ENCODE results near the gene IGFL1. TPM values are rescaled to one million over a fixed set of nuclear protein-coding genes. Genes with fewer than 3 reads are reported as not detected.
"Not testable (repeated sequence)": the region's sequence is repeated elsewhere in the genome, so short reads cannot be mapped to it uniquely, and the experiment has no call there.

The IGFL1 gene
- total RNA-seq, 2 experiments from 2014 or later = not detected

DNA sequence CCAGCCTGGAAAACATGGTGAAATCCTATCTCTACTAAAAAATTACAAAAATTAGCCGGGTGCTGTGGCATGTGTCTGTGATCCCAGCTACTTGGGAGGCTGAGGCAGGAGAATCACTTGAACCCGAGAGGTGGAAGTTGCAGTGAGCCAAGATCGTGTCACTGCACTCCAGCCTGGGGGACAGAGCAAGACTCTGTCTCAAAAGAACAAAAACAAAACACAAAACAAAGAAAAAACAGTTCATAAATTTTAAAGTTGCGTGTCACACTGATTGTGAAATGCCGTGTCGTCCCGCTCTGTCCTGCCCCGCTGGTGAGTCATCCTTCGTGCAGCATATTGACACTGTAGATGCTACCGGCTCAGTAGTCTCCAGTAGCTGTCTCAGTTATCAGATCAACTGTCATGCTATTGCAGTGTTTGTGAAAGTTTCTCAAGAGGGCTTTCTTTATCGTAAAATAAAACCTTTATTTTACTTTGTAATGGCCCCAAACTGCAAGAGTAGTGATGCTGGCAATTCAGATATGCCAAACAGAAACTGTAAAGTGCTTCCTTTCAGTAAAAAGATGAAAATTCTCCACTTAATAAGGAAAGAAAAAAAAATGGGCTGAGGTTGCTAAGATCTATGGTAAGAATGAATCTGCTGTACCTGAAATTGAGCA, 36.4 kb upstream of the IGFL1 start:
- DNase-seq (no peak), ATAC-seq (no peak)
- ChIA-PET CTCF (no interaction called here), POLR2A (no interaction called here)
- Mint-ChIP-seq H3K4me1 (ENCODE audit: low read depth) (no peaks in the 10 kb centered on the region), H3K27ac (no peak overlapping the region), H3K9me3 (ENCODE audit: insufficient read depth) (no peaks in the 10 kb centered on the region), H3K36me3 (ENCODE audit: low read depth) (no peaks in the 10 kb centered on the region), H3K27me3 (ENCODE audit: low read depth) (peaks cover 47% of the 10 kb centered on the region), H3K4me3 (no peak overlapping the region)

GRCh38 chr19:46193678-46194077, 35.9 kb upstream of the IGFL1 start:
- Mint-ChIP-seq H3K27me3 (ENCODE audit: low read depth) (peaks cover 43% of the 10 kb centered on the region), H3K36me3 (ENCODE audit: low read depth) (no peaks in the 10 kb centered on the region), H3K27ac (no peak overlapping the region), H3K9me3 (ENCODE audit: insufficient read depth) (no peaks in the 10 kb centered on the region), H3K4me1 (ENCODE audit: low read depth) (no peaks in the 10 kb centered on the region), H3K4me3 (no peak overlapping the region)
- ChIA-PET CTCF (interaction anchor here (1.6 kb wide), 1 partner anchor 115 kb away, joined by 4 read pairs; no protein-coding TSS in a partner anchor), POLR2A (no interaction called here)
- ATAC-seq (no peak), DNase-seq (no peak)

DNA sequence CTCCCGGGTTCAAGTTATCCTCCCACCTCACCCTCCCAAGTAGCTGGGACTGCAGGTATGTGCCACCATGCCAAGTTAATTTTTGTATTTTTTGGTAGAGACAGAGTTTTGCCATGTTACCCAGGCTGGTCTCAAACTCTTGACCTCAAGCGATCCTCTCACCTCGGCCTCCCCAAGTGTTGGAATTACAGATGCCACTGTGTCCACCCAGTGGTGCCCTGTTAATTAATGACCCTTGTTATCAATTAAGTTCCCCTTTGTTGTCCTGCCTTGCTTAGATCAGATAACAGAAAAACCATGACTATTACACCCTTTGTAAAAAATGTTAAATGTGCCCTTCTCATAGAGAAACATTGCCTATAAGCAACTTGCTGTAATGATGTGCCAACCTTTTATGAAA, 34.4 kb upstream of the IGFL1 start:
- Mint-ChIP-seq H3K9me3 (ENCODE audit: insufficient read depth) (no peaks in the 10 kb centered on the region), H3K27ac (no peak overlapping the region), H3K4me3 (no peak overlapping the region), H3K4me1 (ENCODE audit: low read depth) (no peaks in the 10 kb centered on the region), H3K27me3 (ENCODE audit: low read depth) (peaks cover 36% of the 10 kb centered on the region), H3K36me3 (ENCODE audit: low read depth) (no peaks in the 10 kb centered on the region)
- ATAC-seq (no peak), DNase-seq (no peak)
- CTCF ChIA-PET = interaction anchor here (1.6 kb wide), 1 partner anchor 117 kb away, joined by 4 read pairs; no protein-coding TSS in a partner anchor
- POLR2A ChIA-PET = no interaction called here

- H3K9me3 Mint-ChIP-seq (ENCODE audit: insufficient read depth); H3K4me3 Mint-ChIP-seq; H3K4me1 Mint-ChIP-seq (ENCODE audit: low read depth); CTCF ChIA-PET; DNase-seq; H3K27ac Mint-ChIP-seq; POLR2A ChIA-PET; ATAC-seq; H3K36me3 Mint-ChIP-seq (ENCODE audit: low read depth): not testable (repeated sequence)
- H3K27me3 Mint-ChIP-seq (ENCODE audit: low read depth) = peaks cover 33% of the 10 kb centered on the region
These were observed 33.6 kb upstream of the IGFL1 start for GRCh38 chr19:46195919-46196318.

GRCh38 chr19:46196410-46197124, 33.0 kb upstream of the IGFL1 start:
- H3K4me1 Mint-ChIP-seq (ENCODE audit: low read depth) = no peaks in the 10 kb centered on the region
- ATAC-seq = no peak
- DNase-seq = no peak
- H3K27ac Mint-ChIP-seq = no peak overlapping the region
- H3K4me3 Mint-ChIP-seq = no peak overlapping the region
- no peaks in the 10 kb centered on the region for H3K36me3 Mint-ChIP-seq (ENCODE audit: low read depth)
- ChIA-PET POLR2A (no interaction called here), CTCF (no interaction called here)
- no peaks in the 10 kb centered on the region for H3K9me3 Mint-ChIP-seq (ENCODE audit: insufficient read depth)
- peaks cover 31% of the 10 kb centered on the region for H3K27me3 Mint-ChIP-seq (ENCODE audit: low read depth)

DNA sequence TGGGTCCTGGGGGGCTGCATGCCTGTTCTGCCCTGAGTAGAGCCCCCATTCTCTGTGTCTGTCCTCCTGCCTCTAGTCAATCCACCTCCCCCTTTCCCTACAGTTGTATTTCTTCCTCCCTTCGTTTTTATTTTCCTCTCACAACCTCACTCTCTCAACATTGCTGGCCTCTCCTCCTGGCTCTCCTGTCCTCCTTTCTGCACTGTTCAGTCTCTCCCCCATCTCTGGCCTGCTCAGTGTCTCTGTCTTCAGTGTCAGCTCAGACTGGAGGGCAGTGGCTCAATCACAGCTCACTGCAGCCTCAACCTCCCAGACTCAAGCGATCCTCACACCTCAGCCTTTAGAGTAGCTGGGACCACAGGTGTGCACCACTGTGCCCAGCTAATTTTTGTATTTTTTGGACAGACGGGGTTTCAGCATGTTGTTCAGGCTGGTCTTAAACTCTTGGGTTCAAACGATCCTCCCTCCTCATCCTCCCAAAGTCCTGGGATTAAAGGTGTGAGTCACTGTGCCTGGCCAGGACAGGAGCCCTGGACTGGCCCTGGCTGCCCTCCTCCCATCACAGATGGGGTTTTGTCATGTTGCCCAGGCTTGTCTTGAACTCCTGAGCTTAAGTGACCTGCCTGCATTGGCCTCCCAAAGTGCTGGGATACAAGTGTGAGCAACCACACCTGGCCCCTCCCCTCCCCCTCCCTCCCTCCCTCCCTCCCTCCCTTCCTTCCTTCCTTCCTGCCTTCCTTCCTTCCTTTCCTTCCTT, 32.0 kb upstream of the IGFL1 start:
- ChIA-PET POLR2A (no interaction called here), CTCF (no interaction called here)
- peaks cover 37% of the 10 kb centered on the region for H3K27me3 Mint-ChIP-seq (ENCODE audit: low read depth)
- no peak overlapping the region for H3K4me3 Mint-ChIP-seq
- ATAC-seq (no peak), DNase-seq (no peak)
- H3K4me1 Mint-ChIP-seq (ENCODE audit: low read depth) = no peaks in the 10 kb centered on the region
- no peak overlapping the region for H3K27ac Mint-ChIP-seq
- no peaks in the 10 kb centered on the region for H3K9me3 Mint-ChIP-seq (ENCODE audit: insufficient read depth)
- no peaks in the 10 kb centered on the region for H3K36me3 Mint-ChIP-seq (ENCODE audit: low read depth)

- H3K4me1 Mint-ChIP-seq (ENCODE audit: low read depth) = no peaks in the 10 kb centered on the region
- peaks cover 39% of the 10 kb centered on the region for H3K27me3 Mint-ChIP-seq (ENCODE audit: low read depth)
- H3K4me3 Mint-ChIP-seq = no peak overlapping the region
- no peak overlapping the region for H3K27ac Mint-ChIP-seq
- H3K9me3 Mint-ChIP-seq (ENCODE audit: insufficient read depth) = no peaks in the 10 kb centered on the region
- no peaks in the 10 kb centered on the region for H3K36me3 Mint-ChIP-seq (ENCODE audit: low read depth)
- CTCF ChIA-PET = no interaction called here
- ATAC-seq (no peak), DNase-seq (no peak)
- POLR2A ChIA-PET = no interaction called here
These were observed 30.8 kb upstream of the IGFL1 start for GRCh38 chr19:46198756-46199155.

GRCh38 chr19:46201454-46202310, 27.9 kb upstream of the IGFL1 start:
- ChIA-PET CTCF (no interaction called here), POLR2A (no interaction called here)
- no peak overlapping the region for H3K27ac Mint-ChIP-seq
- H3K4me3 Mint-ChIP-seq = no peak overlapping the region
- DNase-seq = no peak
- no peaks in the 10 kb centered on the region for H3K9me3 Mint-ChIP-seq (ENCODE audit: insufficient read depth)
- H3K4me1 Mint-ChIP-seq (ENCODE audit: low read depth) = no peaks in the 10 kb centered on the region
- H3K36me3 Mint-ChIP-seq (ENCODE audit: low read depth) = no peaks in the 10 kb centered on the region
- no peak for ATAC-seq
- peaks cover 27% of the 10 kb centered on the region for H3K27me3 Mint-ChIP-seq (ENCODE audit: low read depth)

GRCh38 chr19:46202426-46202825, 27.1 kb upstream of the IGFL1 start:
- no peaks in the 10 kb centered on the region for H3K36me3 Mint-ChIP-seq (ENCODE audit: low read depth)
- ChIA-PET POLR2A (no interaction called here), CTCF (no interaction called here)
- H3K4me1 Mint-ChIP-seq (ENCODE audit: low read depth) = no peaks in the 10 kb centered on the region
- DNase-seq (no peak), ATAC-seq (no peak)
- H3K27me3 Mint-ChIP-seq (ENCODE audit: low read depth) = peaks cover 21% of the 10 kb centered on the region
- H3K9me3 Mint-ChIP-seq (ENCODE audit: insufficient read depth) = no peaks in the 10 kb centered on the region
- H3K4me3 Mint-ChIP-seq = no peak overlapping the region
- no peak overlapping the region for H3K27ac Mint-ChIP-seq

DNA sequence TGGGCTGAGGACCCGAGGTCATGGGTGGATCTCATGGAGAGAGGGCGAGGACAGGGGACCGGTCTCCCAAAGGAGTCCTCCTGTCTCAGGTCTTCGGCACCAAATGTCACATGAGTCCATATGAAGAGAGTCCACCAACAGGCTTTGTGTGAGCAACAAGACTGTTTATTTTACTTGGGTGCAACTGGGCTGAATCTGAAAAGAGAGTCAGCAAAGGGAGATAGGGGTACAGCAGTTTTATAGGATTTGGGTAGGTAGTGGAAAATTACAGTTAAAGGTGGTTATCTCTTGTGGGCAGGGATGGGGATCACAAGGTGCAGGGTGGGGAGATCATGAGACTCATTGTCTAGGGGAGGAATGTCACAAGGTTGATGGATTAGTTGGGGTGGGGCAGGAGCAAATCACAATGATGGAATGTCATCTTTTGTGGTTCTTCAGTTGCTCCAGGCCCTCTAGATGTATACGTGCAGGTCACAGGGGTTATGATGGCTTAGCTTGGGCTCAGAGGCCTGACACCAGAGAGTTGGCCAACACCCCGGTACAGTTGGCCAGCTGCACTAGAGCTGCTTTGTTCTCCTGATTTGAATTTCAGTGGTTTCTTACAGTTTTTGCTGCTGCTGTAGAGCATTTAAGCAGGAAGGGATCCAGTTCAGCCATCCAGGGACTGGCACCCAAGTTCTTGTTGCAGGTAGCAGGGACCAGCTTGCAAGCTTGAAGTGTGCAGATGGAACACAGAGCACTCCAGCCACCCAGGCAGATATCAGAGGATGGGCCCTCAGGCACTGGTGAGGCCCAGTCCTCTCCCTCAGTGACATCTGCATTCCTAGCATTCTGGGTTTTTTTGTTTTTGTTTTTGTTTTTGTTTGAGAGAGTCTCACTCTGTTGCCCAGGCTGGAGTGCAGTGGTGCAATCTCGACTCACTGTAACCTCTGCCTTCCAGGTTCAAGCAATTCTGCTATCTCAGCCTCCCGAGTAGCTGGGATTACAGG, 26.4 kb upstream of the IGFL1 start:
- ATAC-seq = no peak
- no peaks in the 10 kb centered on the region for H3K4me1 Mint-ChIP-seq (ENCODE audit: low read depth)
- peaks cover 22% of the 10 kb centered on the region for H3K27me3 Mint-ChIP-seq (ENCODE audit: low read depth)
- no peaks in the 10 kb centered on the region for H3K9me3 Mint-ChIP-seq (ENCODE audit: insufficient read depth)
- DNase-seq = no peak
- CTCF ChIA-PET = no interaction called here
- H3K36me3 Mint-ChIP-seq (ENCODE audit: low read depth) = no peaks in the 10 kb centered on the region
- no peak overlapping the region for H3K27ac Mint-ChIP-seq
- no peak overlapping the region for H3K4me3 Mint-ChIP-seq
- POLR2A ChIA-PET = interaction anchor here (0.6 kb wide), 1 partner anchor 125 kb away, joined by 3 read pairs; no protein-coding TSS in a partner anchor

GRCh38 chr19:46204008-46204407, 25.5 kb upstream of the IGFL1 start:
- Mint-ChIP-seq H3K4me1 (ENCODE audit: low read depth) (no peaks in the 10 kb centered on the region), H3K9me3 (ENCODE audit: insufficient read depth) (no peaks in the 10 kb centered on the region), H3K27me3 (ENCODE audit: low read depth) (peaks cover 22% of the 10 kb centered on the region), H3K4me3 (no peak overlapping the region), H3K27ac (no peak overlapping the region), H3K36me3 (ENCODE audit: low read depth) (no peaks in the 10 kb centered on the region)
- ChIA-PET CTCF (no interaction called here), POLR2A (interaction anchor here (0.6 kb wide), 1 partner anchor 126 kb away, joined by 3 read pairs; no protein-coding TSS in a partner anchor)
- DNase-seq = no peak
- no peak for ATAC-seq
